ENCODE data around the gene SCGB3A1.

GRCh38 chr5:180624587-180624986, 33.3 kb upstream of the SCGB3A1 start:
- TF ChIP-seq SUZ12 (IDR thresholded peaks at IDR 0.05; ENCODE audit: extremely low read depth, insufficient read depth, insufficient read length) = no peak
- no peak for TF ChIP-seq ZNF274 (IDR thresholded peaks at IDR 0.05; ENCODE audit: low read depth, low read length)
